Osteocyte (in vitro differentiated cells): ENCODE results near the gene ANGEL2. TPM values are rescaled to one million over a fixed set of nuclear protein-coding genes. Genes with fewer than 3 reads are reported as not detected.

ENCODE experiments used
- DNase-seq: peaks from one replicate; pipeline ENCODE4 v3.0.0; 2021; ENCODE audit warnings: mixed read lengths; ENCODE audit not compliant: unreplicated experiment; ENCODE audit errors: extremely low spot score
- H3K27ac Mint-ChIP-seq: one replicate; pipeline ENCODE4 v1.8.0; 2021; ENCODE audit warnings: mild to moderate bottlenecking, mixed read lengths; ENCODE audit not compliant: unreplicated experiment
- H3K27me3 Mint-ChIP-seq: one replicate; pipeline ENCODE4 v1.8.0; 2021; ENCODE audit warnings: mixed read lengths; ENCODE audit not compliant: unreplicated experiment
- H3K36me3 Mint-ChIP-seq: one replicate; pipeline ENCODE4 v1.8.0; 2021; ENCODE audit warnings: mixed read lengths; ENCODE audit not compliant: unreplicated experiment
- H3K4me1 Mint-ChIP-seq: one replicate; pipeline ENCODE4 v1.8.0; 2021; ENCODE audit warnings: mixed read lengths; ENCODE audit not compliant: unreplicated experiment
- H3K4me3 Mint-ChIP-seq: one replicate; pipeline ENCODE4 v1.8.0; 2021; ENCODE audit warnings: mild to moderate bottlenecking, moderate library complexity, mixed read lengths; ENCODE audit not compliant: unreplicated experiment
- H3K9me3 Mint-ChIP-seq: one replicate; pipeline ENCODE4 v1.8.0; 2021; ENCODE audit warnings: mixed read lengths; ENCODE audit not compliant: unreplicated experiment
- CTCF ChIP-seq: fragments of 200-600 bp; sonication (generic); IDR thresholded peaks from 2 replicates; pipeline ENCODE4 v1.5.0; 2021; ENCODE audit warnings: antibody characterized with exemption, mild to moderate bottlenecking, moderate library complexity
- long read RNA-seq: library from polyadenylated mRNA; unstranded; transcript quantifications from one replicate; pipeline ENCODE4 v2.0.0, GENCODE V29; 2021
- total RNA-seq: library from RNA; stranded (reverse); gene quantifications from 2 replicates; pipeline ENCODE4 v1.2.1, GENCODE V29; 2021

The ANGEL2 gene
- total RNA-seq = 30.5 and 34.7 TPM in 2 replicates
- long read RNA-seq, full-length matches to known transcripts = 6 of 52 reads
- long read RNA-seq, partial matches to known transcripts = 10 of 52 reads
- long read RNA-seq, other reads (novel, unspliced or antisense) = 36 of 52 reads

GRCh38 chr1:213015099-213016050, at the start of gene ANGEL2:
TSS of gene ANGEL2 (minus strand) at chr1:213015867. CDS start at chr1:213015671, 196 bp downstream.
- H3K4me1 Mint-ChIP-seq = peaks cover 16% of the 10 kb centered on the region
- H3K4me3 Mint-ChIP-seq = peak within 1 kb of the TSS; percentile 100
- peaks cover 11% of the 10 kb centered on the region for H3K27me3 Mint-ChIP-seq
- TF ChIP-seq CTCF = no peak
- peak; percentile 98 for DNase-seq
- no peaks in the 10 kb centered on the region for H3K9me3 Mint-ChIP-seq
- H3K27ac Mint-ChIP-seq = peak within 1 kb of the TSS; percentile 100
- peaks cover 6% of the 10 kb centered on the region for H3K36me3 Mint-ChIP-seq

GRCh38 chr1:213061263-213061662, 45.6 kb upstream of the ANGEL2 start:
- no peak for TF ChIP-seq CTCF
- peaks cover 4% of the 10 kb centered on the region for H3K9me3 Mint-ChIP-seq
- H3K27ac Mint-ChIP-seq = no peak overlapping the region
- DNase-seq = no peak
- no peaks in the 10 kb centered on the region for H3K27me3 Mint-ChIP-seq
- H3K36me3 Mint-ChIP-seq = peaks cover 2% of the 10 kb centered on the region
- no peak overlapping the region for H3K4me3 Mint-ChIP-seq
- peaks cover 1% of the 10 kb centered on the region for H3K4me1 Mint-ChIP-seq

- no peak for DNase-seq
- Mint-ChIP-seq H3K27ac (no peak overlapping the region), H3K4me1 (peaks cover 1% of the 10 kb centered on the region), H3K9me3 (peaks cover 4% of the 10 kb centered on the region), H3K36me3 (peaks cover 2% of the 10 kb centered on the region), H3K27me3 (no peaks in the 10 kb centered on the region), H3K4me3 (no peak overlapping the region)
- no peak for TF ChIP-seq CTCF
These were observed 45.2 kb upstream of the ANGEL2 start for GRCh38 chr1:213060836-213061235.

GRCh38 chr1:213057264-213058059, 41.8 kb upstream of the ANGEL2 start:
- Mint-ChIP-seq H3K27me3 (no peaks in the 10 kb centered on the region), H3K4me3 (no peak overlapping the region), H3K4me1 (peaks cover 12% of the 10 kb centered on the region), H3K36me3 (peaks cover 2% of the 10 kb centered on the region), H3K27ac (no peak overlapping the region), H3K9me3 (peaks cover 4% of the 10 kb centered on the region)
- DNase-seq = no peak
- no peak for TF ChIP-seq CTCF
